ENCODE results near the gene HBB.
"Not testable (repeated sequence)": the region's sequence is repeated elsewhere in the genome, so short reads cannot be mapped to it uniquely, and the experiment has no call there.

HBB gene

DNA sequence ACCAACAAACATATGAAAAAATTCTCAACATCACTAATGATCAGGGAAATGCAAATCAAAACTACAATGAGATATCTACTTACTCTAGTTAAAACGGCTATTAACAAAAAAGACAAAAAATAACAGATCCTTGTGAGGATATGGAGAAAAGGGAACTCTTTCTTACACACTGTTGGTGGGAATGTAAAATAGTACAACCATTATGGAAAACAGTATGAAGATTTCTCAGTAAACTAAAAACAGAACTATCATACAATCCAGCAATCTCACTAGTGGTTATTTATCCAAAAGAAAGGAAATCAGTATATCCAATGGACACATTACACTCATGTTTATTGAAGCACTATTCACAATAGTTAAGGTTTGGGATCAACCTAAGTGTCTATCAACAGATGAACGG, 39.0 kb upstream of the HBB start:
- Histone ChIP-seq H3K27ac (replicated peaks) (no peak overlapping the region), H3K4me3 (replicated peaks; ENCODE audit: insufficient read depth, low read length) (no peak overlapping the region), H3K27me3 (ENCODE audit: insufficient read depth, poor library complexity, severe bottlenecking) (no peaks in the 10 kb centered on the region)
- DNase-seq (ENCODE audit: low read depth in 1 of 2, low spot score in 1 of 2), result no peak
- TF ChIP-seq, protein P1, sequence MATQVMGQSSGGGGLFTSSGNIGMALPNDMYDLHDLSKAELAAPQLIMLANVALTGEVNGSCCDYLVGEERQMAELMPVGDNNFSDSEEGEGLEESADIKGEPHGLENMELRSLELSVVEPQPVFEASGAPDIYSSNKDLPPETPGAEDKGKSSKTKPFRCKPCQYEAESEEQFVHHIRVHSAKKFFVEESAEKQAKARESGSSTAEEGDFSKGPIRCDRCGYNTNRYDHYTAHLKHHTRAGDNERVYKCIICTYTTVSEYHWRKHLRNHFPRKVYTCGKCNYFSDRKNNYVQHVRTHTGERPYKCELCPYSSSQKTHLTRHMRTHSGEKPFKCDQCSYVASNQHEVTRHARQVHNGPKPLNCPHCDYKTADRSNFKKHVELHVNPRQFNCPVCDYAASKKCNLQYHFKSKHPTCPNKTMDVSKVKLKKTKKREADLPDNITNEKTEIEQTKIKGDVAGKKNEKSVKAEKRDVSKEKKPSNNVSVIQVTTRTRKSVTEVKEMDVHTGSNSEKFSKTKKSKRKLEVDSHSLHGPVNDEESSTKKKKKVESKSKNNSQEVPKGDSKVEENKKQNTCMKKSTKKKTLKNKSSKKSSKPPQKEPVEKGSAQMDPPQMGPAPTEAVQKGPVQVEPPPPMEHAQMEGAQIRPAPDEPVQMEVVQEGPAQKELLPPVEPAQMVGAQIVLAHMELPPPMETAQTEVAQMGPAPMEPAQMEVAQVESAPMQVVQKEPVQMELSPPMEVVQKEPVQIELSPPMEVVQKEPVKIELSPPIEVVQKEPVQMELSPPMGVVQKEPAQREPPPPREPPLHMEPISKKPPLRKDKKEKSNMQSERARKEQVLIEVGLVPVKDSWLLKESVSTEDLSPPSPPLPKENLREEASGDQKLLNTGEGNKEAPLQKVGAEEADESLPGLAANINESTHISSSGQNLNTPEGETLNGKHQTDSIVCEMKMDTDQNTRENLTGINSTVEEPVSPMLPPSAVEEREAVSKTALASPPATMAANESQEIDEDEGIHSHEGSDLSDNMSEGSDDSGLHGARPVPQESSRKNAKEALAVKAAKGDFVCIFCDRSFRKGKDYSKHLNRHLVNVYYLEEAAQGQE (IDR thresholded peaks at IDR 0.05; ENCODE audit: insufficient replicate concordance, low read depth), result no peak
- TF ChIP-seq, protein P2, sequence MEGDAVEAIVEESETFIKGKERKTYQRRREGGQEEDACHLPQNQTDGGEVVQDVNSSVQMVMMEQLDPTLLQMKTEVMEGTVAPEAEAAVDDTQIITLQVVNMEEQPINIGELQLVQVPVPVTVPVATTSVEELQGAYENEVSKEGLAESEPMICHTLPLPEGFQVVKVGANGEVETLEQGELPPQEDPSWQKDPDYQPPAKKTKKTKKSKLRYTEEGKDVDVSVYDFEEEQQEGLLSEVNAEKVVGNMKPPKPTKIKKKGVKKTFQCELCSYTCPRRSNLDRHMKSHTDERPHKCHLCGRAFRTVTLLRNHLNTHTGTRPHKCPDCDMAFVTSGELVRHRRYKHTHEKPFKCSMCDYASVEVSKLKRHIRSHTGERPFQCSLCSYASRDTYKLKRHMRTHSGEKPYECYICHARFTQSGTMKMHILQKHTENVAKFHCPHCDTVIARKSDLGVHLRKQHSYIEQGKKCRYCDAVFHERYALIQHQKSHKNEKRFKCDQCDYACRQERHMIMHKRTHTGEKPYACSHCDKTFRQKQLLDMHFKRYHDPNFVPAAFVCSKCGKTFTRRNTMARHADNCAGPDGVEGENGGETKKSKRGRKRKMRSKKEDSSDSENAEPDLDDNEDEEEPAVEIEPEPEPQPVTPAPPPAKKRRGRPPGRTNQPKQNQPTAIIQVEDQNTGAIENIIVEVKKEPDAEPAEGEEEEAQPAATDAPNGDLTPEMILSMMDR (IDR thresholded peaks at IDR 0.05; ENCODE audit: insufficient read depth, low read length), result no peak
- TF ChIP-seq SPI1 (IDR thresholded peaks at IDR 0.05; ENCODE audit: borderline replicate concordance, low read depth) (no peak), POLR2AphosphoS5 (IDR thresholded peaks at IDR 0.05; ENCODE audit: low read depth) (no peak), GABPA (IDR thresholded peaks at IDR 0.05; ENCODE audit: low read depth) (no peak)

DNA sequence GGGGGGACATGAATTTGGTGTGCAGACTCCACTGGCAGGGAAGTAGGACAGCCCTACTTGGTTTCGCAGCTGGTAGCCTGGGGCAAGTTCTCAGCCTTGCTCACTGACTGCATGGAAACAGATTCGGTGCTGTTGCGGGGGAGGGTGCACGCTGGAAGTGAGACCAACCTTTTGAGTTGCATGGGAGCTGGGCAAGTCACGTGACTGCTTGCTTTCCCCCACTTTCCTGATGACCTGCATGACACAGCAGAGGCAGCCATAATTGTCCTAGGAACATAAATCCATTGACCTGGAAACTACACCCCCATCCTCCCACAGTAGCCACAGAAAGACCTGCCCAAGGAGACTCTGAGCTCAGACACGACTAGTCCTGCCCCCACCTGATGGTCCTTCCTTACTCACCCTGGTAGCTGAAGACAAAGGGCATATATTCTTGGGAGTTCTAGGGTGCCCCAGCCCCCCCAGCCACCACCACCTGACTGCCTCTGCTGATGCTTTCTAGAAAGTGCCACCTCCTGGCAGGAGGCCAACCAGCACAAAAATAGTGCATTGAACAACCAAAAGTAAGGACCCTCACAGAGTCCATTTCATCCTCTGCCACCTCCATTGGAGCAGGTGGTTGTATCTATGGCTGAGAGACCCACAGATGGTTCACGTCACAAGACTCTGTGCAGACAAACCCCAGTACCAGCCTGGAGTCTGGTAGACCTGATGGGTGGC, 31.8 kb upstream of the HBB start:
- no peak for TF ChIP-seq POLR2AphosphoS5 (IDR thresholded peaks at IDR 0.05; ENCODE audit: low read depth)
- TF ChIP-seq GABPA (IDR thresholded peaks at IDR 0.05; ENCODE audit: low read depth), result no peak
- no peak for TF ChIP-seq SPI1 (IDR thresholded peaks at IDR 0.05; ENCODE audit: borderline replicate concordance, low read depth)
- TF ChIP-seq, protein P2 (IDR thresholded peaks at IDR 0.05; ENCODE audit: insufficient read depth, low read length), result no peak
- TF ChIP-seq, protein P1 (IDR thresholded peaks at IDR 0.05; ENCODE audit: insufficient replicate concordance, low read depth), result no peak
- no peak for DNase-seq (ENCODE audit: low read depth in 1 of 2, low spot score in 1 of 2)
- Histone ChIP-seq H3K27ac (replicated peaks) (no peak overlapping the region), H3K4me3 (replicated peaks; ENCODE audit: insufficient read depth, low read length) (no peak overlapping the region), H3K27me3 (ENCODE audit: insufficient read depth, poor library complexity, severe bottlenecking) (no peaks in the 10 kb centered on the region)

DNA sequence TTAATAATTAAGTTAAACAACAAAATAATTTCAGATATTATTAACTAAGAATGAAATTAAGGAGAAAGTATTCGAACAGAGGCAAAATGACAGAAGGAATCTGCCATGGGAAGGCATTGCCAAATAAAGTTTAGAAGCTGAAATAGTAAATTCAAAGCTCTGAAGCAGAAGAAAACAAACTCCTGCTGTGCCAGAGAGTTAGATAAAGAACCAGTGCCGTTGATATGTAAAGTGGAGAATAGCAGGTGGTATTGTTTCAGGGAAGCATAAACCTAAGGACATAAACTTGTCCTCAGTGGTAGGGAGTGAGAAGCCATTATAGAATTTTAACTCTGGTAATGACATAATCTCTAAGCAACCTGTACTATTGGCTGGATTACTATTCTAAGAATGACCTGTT, 30.4 kb upstream of the HBB start:
- H3K4me3 ChIP-seq (replicated peaks; ENCODE audit: insufficient read depth, low read length), result no peak overlapping the region
- TF ChIP-seq, protein P2 (IDR thresholded peaks at IDR 0.05; ENCODE audit: insufficient read depth, low read length), result no peak
- H3K27ac ChIP-seq (replicated peaks), result no peak overlapping the region
- no peaks in the 10 kb centered on the region for H3K27me3 ChIP-seq (ENCODE audit: insufficient read depth, poor library complexity, severe bottlenecking)
- no peak for DNase-seq (ENCODE audit: low read depth in 1 of 2, low spot score in 1 of 2)

DNA sequence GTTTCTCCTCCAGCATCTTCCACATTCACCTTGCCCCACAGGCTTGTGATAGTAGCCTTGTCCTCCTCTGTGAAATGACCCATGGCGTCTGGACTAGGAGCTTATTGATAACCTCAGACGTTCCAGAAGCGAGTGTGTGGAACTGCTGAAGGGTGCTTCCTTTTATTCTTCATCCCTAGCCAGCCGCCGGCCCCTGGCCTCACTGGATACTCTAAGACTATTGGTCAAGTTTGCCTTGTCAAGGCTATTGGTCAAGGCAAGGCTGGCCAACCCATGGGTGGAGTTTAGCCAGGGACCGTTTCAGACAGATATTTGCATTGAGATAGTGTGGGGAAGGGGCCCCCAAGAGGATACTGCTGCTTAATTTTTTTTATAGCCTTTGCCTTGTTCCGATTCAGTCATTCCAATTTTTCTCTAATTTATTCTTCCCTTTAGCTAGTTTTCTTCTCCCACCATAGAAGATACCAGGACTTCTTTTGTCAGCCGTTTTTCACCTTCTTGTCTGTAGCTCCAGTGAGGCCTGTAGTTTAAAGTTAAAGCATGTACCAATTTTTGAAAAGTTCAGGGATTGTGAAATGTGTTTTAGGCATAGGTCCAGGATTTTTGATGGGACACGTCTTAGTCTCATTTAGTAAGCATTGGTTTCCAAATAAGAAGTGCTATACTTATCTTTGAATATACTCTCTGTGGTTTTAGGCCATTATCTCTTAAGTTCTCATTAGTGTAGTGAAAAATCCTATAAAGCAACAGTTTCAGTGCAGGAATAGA, 28.0 kb upstream of the HBB start, which contains the start of gene HBG2:
Gene HBG2 (minus strand): TSS at position 136 of the 768 bp plus-strand sequence. CDS start 53 bp downstream, at position 83.
- not testable (repeated sequence) for H3K27me3 ChIP-seq (ENCODE audit: insufficient read depth, poor library complexity, severe bottlenecking); DNase-seq (ENCODE audit: low read depth in 1 of 2, low spot score in 1 of 2); H3K4me3 ChIP-seq (replicated peaks; ENCODE audit: insufficient read depth, low read length); H3K27ac ChIP-seq (replicated peaks)

DNA sequence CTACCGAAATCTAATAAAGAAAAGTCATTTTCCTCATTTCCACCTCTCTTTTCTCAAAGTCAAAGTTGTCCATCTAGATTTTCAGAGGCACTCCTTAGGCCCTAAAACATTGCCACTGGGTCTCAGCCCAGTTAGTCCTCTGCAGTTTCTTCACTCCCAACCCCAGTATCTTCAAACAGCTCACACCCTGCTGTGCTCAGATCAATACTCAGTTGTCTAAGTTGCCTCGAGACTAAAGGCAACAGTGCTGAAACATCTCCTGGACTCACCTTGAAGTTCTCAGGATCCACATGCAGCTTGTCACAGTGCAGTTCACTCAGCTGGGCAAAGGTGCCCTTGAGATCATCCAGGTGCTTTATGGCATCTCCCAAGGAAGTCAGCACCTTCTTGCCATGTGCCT, 27.2 kb upstream of the HBB start:
- DNase-seq (ENCODE audit: low read depth in 1 of 2, low spot score in 1 of 2); H3K4me3 ChIP-seq (replicated peaks; ENCODE audit: insufficient read depth, low read length); H3K27me3 ChIP-seq (ENCODE audit: insufficient read depth, poor library complexity, severe bottlenecking); H3K27ac ChIP-seq (replicated peaks): not testable (repeated sequence)

DNA sequence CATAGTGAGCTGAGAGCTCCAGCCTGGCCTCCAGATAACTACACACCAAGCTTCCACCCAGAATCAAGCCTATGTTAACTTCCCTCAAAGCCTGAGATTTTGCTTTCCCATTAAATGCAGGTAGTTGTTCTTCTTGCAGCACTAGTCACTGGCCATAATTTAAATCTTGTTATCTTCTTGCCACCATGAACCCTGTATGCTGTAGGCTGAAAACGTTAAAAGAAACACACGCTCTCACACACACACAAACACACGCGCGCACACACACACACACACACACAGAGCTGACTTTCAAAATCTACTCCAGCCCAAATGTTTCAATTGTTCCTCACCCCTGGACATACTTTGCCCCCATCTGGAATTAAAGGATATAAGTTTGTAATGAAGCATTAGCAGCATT, 26.6 kb upstream of the HBB start:
- not testable (repeated sequence) for H3K4me3 ChIP-seq (replicated peaks; ENCODE audit: insufficient read depth, low read length); DNase-seq (ENCODE audit: low read depth in 1 of 2, low spot score in 1 of 2); H3K27ac ChIP-seq (replicated peaks); H3K27me3 ChIP-seq (ENCODE audit: insufficient read depth, poor library complexity, severe bottlenecking)
